NCI-H460 (cell line): ENCODE data around the gene USP36. TPM values are rescaled to one million over a fixed set of nuclear protein-coding genes. Genes with fewer than 3 reads are reported as not detected.
"Not testable (repeated sequence)": the region's sequence is repeated elsewhere in the genome, so short reads cannot be mapped to it uniquely, and the experiment has no call there.

Experiments
- DNase-seq: peaks from one replicate; pipeline ENCODE4 v3.0.0-alpha.2; 2016; ENCODE audit warnings: low read depth; ENCODE audit errors: extremely low read depth
- total RNA-seq: library from RNA; depleted of rRNA; stranded (reverse); fragments of >200 nt; shearing (Covaris generic); gene quantifications from 2 replicates; pipeline ENCODE4 v1.2.3, GENCODE V29; 2014

Gene USP36
- total RNA-seq, 1 experiment from 2014 or later: 55.5 TPM

DNA sequence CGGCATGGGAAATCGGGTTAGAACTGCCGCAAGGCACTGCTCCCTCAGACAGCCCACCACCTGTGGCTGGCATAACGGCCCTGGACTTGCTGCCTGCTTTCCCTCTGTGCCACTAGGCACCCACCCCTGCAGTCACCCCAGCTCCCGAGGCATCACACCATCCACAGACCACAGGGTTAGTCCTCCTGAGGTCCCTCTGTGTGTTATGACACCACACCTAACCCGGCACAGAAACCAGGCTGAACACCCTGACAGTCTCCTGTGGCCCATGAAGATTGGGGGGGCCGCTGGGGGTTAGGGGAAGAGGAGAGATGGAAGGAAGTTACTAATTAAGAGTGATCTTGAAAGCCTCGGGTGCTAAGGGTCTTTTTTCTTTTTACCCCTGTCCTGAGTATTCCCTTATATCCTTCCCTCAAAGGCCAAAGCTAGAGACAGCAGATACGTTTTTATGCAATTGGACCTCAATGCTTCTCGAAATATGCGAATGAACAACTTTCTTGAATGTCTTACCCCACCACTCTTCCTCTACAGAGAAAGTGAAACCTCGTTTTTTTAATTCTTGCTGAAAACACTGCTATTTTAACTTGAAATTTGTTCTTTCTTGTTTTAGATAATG lies 65.5 kb downstream of the USP36 start:
- DNase-seq: no peak

DNA sequence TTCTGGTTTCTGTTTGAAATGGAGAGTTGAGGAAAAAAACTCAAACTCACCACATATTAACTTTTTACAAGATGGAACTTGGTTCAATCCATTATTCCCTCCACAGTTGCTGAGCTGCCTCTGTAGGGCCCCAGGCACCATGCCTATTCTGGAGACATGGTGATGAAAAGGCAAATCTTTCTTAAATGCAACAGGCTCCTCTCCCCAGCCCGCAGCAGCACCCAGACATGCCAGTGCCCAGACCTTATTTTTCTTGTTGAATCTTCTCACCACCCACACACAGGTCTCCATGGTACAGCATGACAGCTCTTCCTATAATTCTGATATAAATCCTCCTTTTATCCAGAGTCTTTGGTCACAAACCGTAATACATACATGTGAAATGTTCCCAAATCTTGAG lies 66.2 kb downstream of the USP36 start:
- DNase-seq: no peak

DNA sequence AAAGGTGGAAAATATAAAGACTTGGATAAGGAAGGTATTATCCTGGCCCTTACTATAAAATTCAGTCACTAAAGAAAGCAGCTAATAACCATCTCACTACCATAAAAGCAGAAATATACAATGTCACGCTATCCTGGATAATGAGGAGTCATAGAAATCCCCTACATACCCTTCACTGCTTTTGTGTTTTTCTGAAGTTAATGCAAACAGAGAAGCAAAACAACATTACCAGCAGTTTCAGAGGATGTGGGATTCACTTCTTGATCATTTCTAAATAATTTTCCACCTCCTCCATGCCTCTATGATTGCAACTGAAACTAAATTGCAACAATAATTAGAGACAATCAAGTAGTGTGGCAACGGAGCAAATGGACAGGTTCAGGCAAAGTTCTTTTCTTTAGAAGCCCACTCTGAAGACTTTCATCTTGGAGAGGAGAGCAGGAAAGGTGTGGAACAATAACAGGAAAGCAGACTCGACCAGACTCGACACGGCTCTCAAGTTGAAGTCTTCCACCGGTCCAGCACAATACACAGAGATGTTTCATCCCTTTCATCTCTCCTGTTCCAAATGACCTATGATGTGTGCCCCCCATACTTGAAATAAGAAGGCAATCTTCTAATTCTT lies 68.7 kb downstream of the USP36 start:
- DNase-seq: no peak

DNA sequence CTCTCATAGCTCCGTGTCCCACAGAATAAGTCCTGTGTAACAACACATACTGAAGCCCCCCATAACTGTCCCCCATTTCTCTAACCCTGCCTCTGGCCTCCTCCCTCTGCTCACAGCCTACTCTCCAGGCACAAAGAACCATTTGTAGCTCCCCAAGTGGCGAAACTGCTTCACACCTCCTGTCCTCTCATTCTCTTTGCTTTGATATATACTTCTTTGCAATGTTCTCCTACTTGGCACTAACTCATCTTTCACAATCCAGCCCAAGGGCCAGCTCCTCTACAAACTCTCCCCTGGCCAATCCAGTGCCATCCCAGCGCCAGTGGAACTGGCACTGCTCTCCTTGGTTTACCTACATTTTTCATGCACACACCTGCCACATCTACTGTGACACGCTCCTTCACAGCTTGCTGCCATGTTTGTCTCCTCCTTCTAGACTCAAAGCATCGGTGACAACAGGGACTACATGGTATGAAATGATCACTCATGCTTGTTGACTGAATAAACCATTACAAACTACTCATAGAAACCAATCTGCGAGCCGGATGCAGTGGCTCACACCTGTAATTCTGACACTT lies 71.3 kb downstream of the USP36 start:
- DNase-seq: no peak

DNA sequence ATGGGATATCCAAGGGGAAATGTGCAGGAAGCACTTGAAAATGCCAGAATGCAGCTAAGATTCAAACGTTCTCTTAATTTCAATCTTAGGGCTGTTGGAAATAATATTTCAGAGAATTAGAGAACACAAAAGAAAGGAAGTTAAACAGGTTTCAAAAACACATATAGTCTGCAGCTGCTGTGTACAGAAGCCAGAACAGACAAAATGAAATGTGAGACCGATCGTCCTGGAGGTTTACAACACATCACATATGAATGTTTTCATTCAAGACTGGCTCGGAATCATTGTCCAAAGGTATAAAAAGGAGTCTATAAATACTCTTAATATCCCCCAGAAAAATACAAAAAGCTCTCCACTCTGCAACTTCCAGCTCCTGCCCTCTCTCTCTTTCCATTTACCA lies 72.8 kb downstream of the USP36 start:
- DNase-seq: no peak

DNA sequence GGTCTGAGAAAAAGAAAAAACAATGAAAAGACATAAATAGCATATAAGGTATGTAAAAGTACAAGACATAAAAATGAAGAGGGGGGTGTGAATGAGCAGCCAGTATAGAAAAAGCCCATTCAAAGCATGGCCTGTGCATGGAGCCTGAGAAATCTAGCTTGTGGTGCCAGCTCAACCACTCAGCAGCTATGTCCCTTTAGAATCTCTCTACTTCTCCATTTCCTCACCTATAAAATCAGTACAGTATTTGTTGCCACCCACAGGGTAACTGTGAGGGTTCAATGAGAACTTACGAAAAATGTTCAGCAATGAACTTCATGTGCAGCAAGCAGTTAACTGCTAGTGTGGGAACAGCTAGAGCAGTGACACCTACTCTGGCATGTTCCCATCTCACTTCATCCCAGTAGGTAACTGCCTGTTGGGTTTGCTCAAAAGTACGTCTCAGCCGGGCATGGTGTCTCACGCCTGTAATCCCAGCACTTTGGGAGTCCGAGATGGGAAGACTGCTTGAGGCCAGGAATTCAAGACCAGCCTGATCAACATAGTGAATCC lies 73.8 kb downstream of the USP36 start:
- DNase-seq: no peak

DNA sequence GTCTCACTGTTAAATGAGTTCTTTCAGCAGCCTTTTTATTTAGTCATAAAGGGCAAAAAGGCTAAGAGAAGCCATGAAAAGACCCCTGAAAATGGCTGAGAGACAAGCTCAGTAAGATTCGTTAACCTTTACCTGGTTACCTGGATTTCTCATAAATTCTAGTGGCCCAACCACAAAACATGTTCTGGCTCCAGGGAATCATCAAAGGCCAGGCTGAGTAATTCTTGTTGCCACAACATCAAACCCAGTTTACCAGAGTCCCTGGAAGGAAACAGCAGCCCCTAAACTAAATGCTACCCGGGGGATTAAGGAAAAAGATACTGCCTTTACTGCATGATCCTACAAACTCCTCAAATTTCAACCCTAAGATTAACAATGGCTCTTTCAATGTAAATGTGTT lies 74.4 kb downstream of the USP36 start:
- no peak for DNase-seq

DNA sequence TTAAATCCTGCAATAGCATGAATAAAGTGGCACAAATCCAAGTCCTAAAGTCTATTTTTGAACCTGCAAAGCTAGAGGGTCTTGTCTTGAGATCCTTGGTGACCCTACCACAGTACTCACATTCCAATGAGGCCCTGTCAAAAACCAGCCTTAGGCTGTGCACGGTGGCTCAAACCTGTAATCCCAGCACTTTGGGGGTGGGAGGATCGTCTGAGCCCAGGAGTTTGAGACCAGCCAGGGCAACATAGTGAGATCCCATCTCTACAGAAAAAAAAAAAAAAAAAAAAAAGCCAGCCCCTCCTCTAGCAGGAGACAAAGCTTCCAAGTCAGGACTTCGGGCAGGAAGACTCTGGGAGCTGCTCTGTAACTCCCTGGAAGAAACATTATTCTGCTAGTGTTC lies 74.8 kb downstream of the USP36 start:
- no peak for DNase-seq

DNA sequence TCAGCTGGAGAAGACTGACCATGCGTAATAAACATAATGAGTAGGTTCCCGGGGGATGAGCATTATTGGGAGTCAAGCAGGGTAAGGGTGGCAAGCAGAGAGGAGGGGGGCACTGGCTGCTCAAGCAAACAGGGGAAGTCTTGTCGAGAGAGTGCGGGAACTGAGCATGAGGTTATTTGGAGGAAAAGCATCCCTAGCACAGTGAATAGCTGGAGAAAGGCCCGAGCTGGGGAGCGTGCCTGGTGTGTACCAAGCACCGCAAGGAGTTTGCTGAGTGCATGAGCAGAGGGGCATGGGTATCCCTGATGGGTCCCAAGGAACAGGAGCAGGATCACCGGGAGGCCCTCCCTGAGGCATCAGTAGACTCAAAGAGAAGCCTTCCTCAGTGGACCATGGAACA lies 75.7 kb downstream of the USP36 start:
- DNase-seq: no peak

DNA sequence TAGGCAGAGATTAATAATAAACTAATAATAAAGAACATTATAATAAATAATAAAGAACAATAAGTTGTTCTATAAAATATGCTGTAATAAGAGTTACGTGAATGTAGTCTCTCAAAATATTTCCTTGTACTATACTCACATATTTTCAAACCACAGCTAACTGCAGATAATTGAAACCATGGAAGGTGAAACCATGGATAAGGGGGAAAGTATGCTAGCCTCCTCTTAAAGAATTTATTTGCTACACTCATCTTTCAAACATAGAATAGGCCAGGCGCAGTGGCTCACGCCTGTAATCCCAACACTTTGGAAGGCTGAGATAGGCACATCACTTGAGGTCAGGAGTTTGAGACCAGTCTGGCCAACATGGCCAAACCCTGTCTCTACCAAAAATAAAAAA lies 77.1 kb downstream of the USP36 start:
- DNase-seq: no peak

DNA sequence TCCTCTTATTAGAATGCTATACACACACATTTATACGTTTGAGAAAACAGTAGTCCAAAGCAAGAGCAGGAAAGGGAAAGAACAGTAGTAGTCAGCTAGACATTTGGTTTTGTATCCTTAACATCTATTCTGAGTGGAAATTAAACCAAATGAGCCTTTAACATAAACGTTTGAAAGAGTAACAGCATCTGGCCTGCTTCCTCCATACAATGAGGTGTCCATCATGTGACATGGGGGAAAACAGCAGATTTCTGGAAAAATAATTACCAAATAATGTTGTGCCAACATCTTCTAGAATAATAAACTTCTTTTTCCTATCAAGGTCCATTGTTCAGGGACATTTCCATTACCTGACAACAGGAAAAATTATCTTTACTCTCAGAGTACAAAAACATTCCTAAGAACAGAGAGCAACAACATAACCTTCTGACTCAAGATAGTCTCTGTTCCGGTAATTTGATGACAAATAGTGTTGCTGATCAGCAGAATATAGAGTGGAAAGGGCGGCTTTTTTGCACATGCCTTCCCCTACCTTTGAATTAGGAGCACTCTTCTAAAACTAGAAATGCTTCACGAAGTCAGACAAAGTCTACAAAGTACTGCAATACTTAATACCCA lies 78.7 kb downstream of the USP36 start:
- no peak for DNase-seq

DNA sequence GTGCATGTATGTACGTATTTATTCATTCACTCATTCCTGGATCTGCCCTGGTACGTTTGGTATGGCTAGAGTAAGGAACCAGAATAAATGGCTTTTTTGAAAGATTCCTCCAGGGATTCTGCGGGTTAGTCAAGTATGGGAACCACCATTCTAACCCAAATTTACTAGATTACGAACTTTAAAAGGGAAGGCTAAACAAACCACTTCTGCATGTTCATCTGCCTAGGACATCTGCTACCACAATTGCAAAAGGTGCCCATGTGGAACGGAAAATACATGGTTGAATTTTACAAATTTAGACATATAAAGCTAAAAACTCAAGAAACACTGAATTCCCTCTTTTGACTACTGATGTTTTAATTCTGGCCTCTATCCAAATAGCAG lies 80.7 kb downstream of the USP36 start:
- no peak for DNase-seq

DNA sequence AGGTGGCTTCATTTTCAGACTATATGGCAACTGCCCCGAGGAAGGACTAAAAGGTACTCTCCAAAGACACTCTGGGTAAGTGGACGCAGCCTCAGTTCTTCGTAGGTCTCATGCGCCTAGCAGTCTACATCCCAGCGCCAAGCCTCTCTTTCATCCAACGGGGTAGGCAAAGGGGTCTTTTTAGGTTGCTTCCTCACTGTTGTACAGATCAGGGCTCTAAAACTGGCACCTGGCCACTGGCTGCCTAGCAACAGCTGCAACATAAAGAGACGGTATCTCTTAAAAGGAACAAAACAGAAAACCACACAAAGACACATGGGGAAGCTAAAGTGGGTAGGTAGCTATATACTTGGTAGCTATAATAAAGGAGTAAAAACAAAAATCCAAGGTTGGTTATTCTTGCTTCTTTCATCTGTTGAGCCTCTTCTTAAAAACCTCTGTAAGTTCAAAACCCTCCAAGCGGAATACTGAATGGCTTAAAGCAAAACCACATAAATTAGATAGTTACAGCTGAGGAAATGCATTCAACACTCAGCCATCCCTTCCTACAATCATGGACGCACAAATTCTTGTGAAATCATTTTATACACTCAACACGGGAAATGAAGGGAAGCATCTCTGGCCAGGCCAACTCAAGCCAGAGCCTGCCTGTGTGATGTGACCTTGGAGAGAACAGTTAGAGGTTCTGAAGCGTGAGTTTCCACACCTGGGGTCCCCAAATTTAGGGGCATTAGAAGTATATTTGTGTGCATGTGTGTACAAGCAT lies 81.2 kb downstream of the USP36 start:
- DNase-seq: no peak

DNA sequence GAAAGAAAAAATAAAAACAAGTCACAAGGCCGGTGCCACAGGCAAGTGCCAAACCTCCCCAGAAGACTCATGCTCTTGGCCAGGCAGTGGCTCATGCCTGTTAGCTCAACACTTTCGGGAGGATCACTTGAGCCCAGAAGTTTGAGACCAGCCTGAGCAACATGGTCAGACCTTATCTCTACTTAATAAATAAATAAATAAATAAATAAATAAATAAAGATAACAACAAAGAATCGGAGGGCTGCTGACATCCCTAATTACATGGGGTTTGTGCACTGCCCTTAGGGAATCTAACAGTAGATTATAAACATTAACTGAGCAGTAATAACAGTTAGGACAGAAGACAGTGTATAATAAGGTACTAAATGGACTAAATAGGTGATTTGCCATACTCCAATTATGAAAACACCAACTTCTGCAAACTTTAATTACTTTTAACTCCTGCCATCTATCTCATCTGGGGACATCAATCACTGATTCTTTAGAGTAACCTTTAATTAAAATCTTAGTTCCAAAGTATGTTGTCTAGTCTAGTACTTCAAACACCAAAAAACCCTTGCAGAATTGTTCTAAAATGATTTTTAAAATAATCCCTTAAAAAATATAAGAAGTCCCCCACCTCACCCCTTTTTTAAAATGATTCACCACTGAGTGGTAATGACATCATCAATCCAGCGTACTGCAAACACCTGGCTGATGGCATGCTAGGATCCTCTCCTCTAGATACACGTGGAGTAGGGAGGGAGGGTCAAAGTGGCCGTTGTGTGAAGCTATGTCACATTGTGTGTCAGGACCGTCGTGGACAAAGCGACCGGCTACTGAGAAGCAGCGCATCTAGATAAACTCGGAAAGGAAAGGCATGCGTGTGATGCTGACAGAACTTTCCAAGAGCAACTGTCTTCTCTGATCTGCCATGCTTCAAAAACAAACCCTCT lies 87.0 kb downstream of the USP36 start:
- DNase-seq: no peak

DNA sequence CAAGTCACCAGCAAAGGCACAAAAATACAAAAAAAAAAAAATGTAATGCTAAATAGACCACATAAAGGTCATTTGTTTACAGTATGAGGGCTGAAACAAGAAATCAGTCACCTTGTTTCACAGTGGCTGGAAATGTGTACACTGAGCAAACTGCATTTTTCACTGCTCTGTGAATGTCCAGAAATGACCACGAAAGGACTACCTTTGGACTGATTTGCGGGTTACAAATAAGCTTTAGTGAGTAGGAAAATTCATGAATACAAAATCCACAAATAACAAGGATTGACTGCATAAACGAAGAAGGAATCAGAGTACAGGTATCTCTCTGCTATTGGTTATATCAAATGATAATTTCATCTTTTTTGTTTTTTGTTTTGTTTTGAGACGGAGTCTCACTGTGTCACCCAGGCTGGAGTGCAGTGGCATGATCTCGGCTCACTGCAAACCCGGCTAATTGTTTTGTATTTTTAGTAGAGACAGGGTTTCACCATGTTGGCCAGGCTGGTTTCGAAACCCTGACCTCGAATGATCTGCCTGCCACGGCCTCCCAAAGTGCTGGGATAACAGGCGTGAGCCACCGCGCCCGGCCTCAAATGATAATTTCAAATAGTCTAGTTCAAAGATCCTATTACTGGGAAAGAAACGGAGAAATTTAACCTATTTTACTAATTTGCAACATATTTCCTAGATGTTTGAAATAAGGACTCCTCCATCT lies 89.0 kb downstream of the USP36 start:
- no peak for DNase-seq

DNA sequence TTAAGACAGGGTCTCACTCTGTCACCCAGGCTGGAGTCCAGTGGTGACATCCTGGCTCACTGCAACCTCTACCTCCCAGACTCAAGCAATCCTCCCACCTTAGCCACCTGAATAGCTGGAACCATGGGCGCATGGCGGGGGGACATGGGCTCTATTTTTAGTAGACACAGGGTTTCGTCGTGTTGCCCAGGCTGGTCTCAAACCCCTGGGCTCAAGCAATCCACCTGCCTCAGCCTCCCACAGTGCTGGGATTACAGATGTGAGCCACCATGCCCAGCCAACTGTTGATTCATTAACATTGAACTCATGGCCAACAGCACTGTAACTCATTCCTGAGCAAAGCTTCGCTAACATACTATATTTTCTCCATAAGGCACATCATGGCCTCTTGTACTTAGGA lies 89.6 kb downstream of the USP36 start:
- DNase-seq: not testable (repeated sequence)

DNA sequence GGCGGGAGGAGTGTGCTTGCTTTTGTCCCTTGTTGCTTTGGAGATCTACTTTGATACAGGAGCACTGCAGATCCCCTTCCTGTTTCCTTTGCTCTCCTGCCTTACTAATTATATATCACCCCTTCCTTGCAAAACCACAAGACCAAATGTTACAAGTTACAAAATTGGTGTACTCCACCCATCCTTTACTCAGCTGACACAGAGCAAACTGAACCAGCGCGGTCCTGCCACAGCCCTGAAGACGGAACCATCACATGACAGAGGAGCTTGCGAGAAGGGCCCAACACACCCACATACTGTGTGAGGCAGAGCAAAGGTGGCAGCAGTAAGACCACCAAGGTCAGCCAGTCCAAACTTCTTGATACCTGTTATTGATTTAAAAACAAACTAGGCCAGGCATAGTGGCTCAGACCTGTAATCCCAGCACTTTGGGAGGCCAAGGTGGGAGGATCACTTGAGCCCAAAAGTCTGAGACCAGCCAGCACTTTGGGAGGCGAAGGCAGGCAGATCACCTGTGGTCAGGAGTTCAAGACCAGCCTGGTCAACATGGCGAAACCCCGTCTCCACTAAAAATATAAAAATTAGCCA lies 91.8 kb downstream of the USP36 start:
- no peak for DNase-seq

DNA sequence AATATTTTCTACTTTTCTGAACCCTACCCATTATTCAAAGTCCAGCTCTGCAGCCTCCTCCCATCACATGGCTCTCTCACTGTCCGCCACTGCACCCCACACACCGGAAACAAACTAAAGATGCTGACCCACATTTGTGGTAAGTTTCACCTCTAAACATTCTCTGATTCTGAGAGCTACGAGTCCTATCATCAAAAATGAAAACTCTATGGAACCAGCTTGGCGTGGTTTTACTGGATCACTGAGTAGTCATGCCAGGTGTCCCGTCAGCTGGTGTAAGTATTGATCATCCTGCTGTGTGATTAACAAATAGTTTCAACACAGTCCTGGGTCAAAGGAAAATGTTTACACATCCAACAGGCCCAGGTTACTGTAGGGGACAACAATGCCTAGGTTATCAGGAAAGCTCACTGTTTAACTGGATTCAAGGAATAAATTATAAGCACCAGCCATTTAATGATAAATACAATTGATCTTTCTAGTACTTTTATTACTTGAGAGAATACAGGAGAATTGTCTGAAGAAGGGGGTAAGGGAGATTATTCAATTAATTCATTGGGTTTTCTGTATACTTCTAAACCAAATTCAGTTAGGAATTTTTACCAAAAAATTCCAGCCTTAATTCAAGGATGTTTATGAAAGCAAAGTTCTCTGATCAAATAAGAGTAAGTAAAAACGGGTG lies 92.4 kb downstream of the USP36 start:
- no peak for DNase-seq
